ENCODE results near the gene SPOP.

GRCh38 chr17:49571764-49572163, 106.1 kb downstream of the SPOP start:
- no peak for TF ChIP-seq REST (IDR thresholded peaks at IDR 0.05; ENCODE audit: insufficient read depth in 1 of 2, low read depth in 2 of 2, low read length in 2 of 2)
- TF ChIP-seq SIN3A (IDR thresholded peaks at IDR 0.05; ENCODE audit: borderline replicate concordance, insufficient read depth, low read length): no peak
- TF ChIP-seq POLR2AphosphoS5 (IDR thresholded peaks at IDR 0.05; ENCODE audit: low read depth, low read length): no peak
- TF ChIP-seq TAF1 (IDR thresholded peaks at IDR 0.05; ENCODE audit: borderline replicate concordance, insufficient read depth, low read length): no peak
- TF ChIP-seq FOXP2 (optimal IDR thresholded peaks at IDR 0.05; ENCODE audit: borderline replicate concordance, extremely low read depth, extremely low read length, insufficient read depth): no peak
